H9 (cell line): ENCODE measurements around the gene PTEN. TPM values are rescaled to one million over a fixed set of nuclear protein-coding genes. Genes with fewer than 3 reads are reported as not detected.
"Not testable (repeated sequence)": the region's sequence is repeated elsewhere in the genome, so short reads cannot be mapped to it uniquely, and the experiment has no call there.

Experiments
- DNase-seq: peaks from one replicate; pipeline ENCODE4 v3.0.0-alpha.2; 2017
- H2AFZ ChIP-seq: one replicate; pipeline ENCODE4 v1.6.1; 2013; ENCODE audit warnings: mild to moderate bottlenecking, low read length, control low read depth, moderate library complexity
- H2AK5ac ChIP-seq: 2 replicates; pipeline ENCODE4 v1.6.1; 2013; ENCODE audit warnings: low read length, control low read depth, mixed read lengths; ENCODE audit not compliant: insufficient read length
- H2BK120ac ChIP-seq: one replicate; pipeline ENCODE4 v1.6.1; 2013; ENCODE audit warnings: low read depth, mild to moderate bottlenecking, low read length, control low read depth, inconsistent platforms; ENCODE audit not compliant: poor library complexity, severe bottlenecking
- H2BK12ac ChIP-seq: 2 replicates; pipeline ENCODE4 v1.6.1; 2013; ENCODE audit warnings: low read length, control low read depth, mixed read lengths, low read depth; ENCODE audit not compliant: insufficient read length
- H2BK15ac ChIP-seq: 2 replicates; pipeline ENCODE4 v1.6.1; 2013; ENCODE audit warnings: low read depth, low read length, control low read depth
- H2BK20ac ChIP-seq: one replicate; pipeline ENCODE4 v1.6.1; 2013; ENCODE audit warnings: low read depth, mild to moderate bottlenecking, low read length, control low read depth, inconsistent platforms; ENCODE audit not compliant: poor library complexity, severe bottlenecking
- H2BK5ac ChIP-seq: 2 replicates; pipeline ENCODE4 v1.6.1; 2013; ENCODE audit warnings: low read length, control low read depth, mixed read lengths; ENCODE audit not compliant: insufficient read length
- H3K14ac ChIP-seq: 2 replicates; pipeline ENCODE4 v1.6.1; 2013; ENCODE audit warnings: low read length, control low read depth; ENCODE audit not compliant: insufficient read depth
- H3K18ac ChIP-seq: 2 replicates; pipeline ENCODE4 v1.6.1; 2013; ENCODE audit warnings: low read depth, mild to moderate bottlenecking, mixed read lengths, low read length, control low read depth; ENCODE audit not compliant: insufficient read length
- H3K23ac ChIP-seq: 2 replicates; pipeline ENCODE4 v1.6.1; 2013; ENCODE audit warnings: low read length, control low read depth, mixed read lengths, low read depth; ENCODE audit not compliant: insufficient read length
- H3K23me2 ChIP-seq: 2 replicates; pipeline ENCODE4 v1.6.1; 2013; ENCODE audit warnings: low read depth, mild to moderate bottlenecking, mixed read lengths, low read length, control low read depth; ENCODE audit not compliant: insufficient read length, poor library complexity, severe bottlenecking
- H3K27ac ChIP-seq: 2 replicates; pipeline ENCODE4 v1.5.1; 2013; ENCODE audit warnings: low read length, control low read depth, mixed read lengths, low read depth; ENCODE audit not compliant: insufficient read length
- H3K27me3 ChIP-seq: 2 replicates; pipeline ENCODE4 v1.6.1; 2013; ENCODE audit warnings: low read length, control low read depth, inconsistent platforms; ENCODE audit not compliant: insufficient read depth
- H3K4ac ChIP-seq: 2 replicates; pipeline ENCODE4 v1.6.1; 2013; ENCODE audit warnings: low read depth, mild to moderate bottlenecking, control low read depth, inconsistent platforms, low read length, moderate library complexity
- H3K4me1 ChIP-seq: 2 replicates; pipeline ENCODE4 v1.6.1; 2013; ENCODE audit warnings: low read length, control low read depth, inconsistent platforms; ENCODE audit not compliant: insufficient read depth
- H3K4me2 ChIP-seq: 2 replicates; pipeline ENCODE4 v1.6.1; 2013; ENCODE audit warnings: low read length, control low read depth, mixed read lengths; ENCODE audit not compliant: insufficient read length, insufficient read depth
- H3K56ac ChIP-seq: 2 replicates; pipeline ENCODE4 v1.6.1; 2013; ENCODE audit warnings: low read depth, mild to moderate bottlenecking, mixed read lengths, low read length, control low read depth; ENCODE audit not compliant: insufficient read length
- H3K79me1 ChIP-seq: 2 replicates; pipeline ENCODE4 v1.6.1; 2013; ENCODE audit warnings: low read depth, mild to moderate bottlenecking, moderate library complexity, low read length, control low read depth, inconsistent platforms; ENCODE audit not compliant: insufficient read depth, poor library complexity, severe bottlenecking
- H3K79me2 ChIP-seq: 2 replicates; pipeline ENCODE4 v1.6.1; 2013; ENCODE audit warnings: low read length, control low read depth, inconsistent platforms; ENCODE audit not compliant: insufficient read depth
- H3K9ac ChIP-seq: 2 replicates; pipeline ENCODE4 v1.6.1; 2013; ENCODE audit warnings: low read length, control low read depth, mixed read lengths; ENCODE audit not compliant: insufficient read length; ENCODE audit errors: extremely low read depth
- H3K9me3 ChIP-seq: one replicate; pipeline ENCODE4 v1.6.1; 2013; ENCODE audit warnings: low read depth, low read length, inconsistent platforms; ENCODE audit not compliant: control insufficient read depth
- H3T11ph ChIP-seq: one replicate; pipeline ENCODE4 v1.6.1; 2013; ENCODE audit warnings: mild to moderate bottlenecking, low read length, control low read depth, inconsistent platforms
- H4K20me1 ChIP-seq: one replicate; pipeline ENCODE4 v1.6.1; 2013; ENCODE audit not compliant: control insufficient read depth, insufficient read length, insufficient read depth
- H4K5ac ChIP-seq: 2 replicates; pipeline ENCODE4 v1.6.1; 2013; ENCODE audit warnings: low read depth, mild to moderate bottlenecking, mixed read lengths, low read length, control low read depth; ENCODE audit not compliant: insufficient read length
- H4K8ac ChIP-seq: replicated peaks from 2 replicates; pipeline ENCODE4 v1.6.1; 2013; ENCODE audit warnings: low read length, control low read depth, mixed read lengths, low read depth; ENCODE audit not compliant: insufficient read length
- H4K91ac ChIP-seq: 2 replicates; pipeline ENCODE4 v1.6.1; 2013; ENCODE audit warnings: low read depth, mild to moderate bottlenecking, moderate library complexity, mixed read lengths, low read length, control low read depth; ENCODE audit not compliant: insufficient read length
- H3K27ac Mint-ChIP-seq, 3 experiments: 2 replicates in 2 of 3; 3 replicates in 1 of 3; pipeline ENCODE4 v1.8.0; 2020 to 2021; ENCODE audit warnings: mixed read lengths in 3 of 3, mild to moderate bottlenecking in 1 of 3, moderate library complexity in 1 of 3
- H3K27me3 Mint-ChIP-seq: 2 replicates; pipeline ENCODE4 v1.8.0; 2021; ENCODE audit warnings: low read depth, mild to moderate bottlenecking, moderate library complexity, mixed read lengths
- H3K36me3 Mint-ChIP-seq, 3 experiments: 2 replicates in 2 of 3; 3 replicates in 1 of 3; pipeline ENCODE4 v1.8.0; 2020 to 2021; ENCODE audit warnings: low read depth in 3 of 3, mixed read lengths in 3 of 3; ENCODE audit not compliant: insufficient read depth in 1 of 3
- H3K4me1 Mint-ChIP-seq, 2 experiments: 2 replicates each; pipeline ENCODE4 v1.8.0; 2020; ENCODE audit warnings: mixed read lengths in 2 of 2
- H3K4me3 Mint-ChIP-seq, 2 experiments: 2 replicates in 1 of 2; 3 replicates in 1 of 2; pipeline ENCODE4 v1.8.0; 2020 to 2021; ENCODE audit warnings: mild to moderate bottlenecking in 2 of 2, mixed read lengths in 2 of 2, moderate library complexity in 1 of 2
- H3K9me3 Mint-ChIP-seq, 2 experiments: 2 replicates in 1 of 2; 3 replicates in 1 of 2; pipeline ENCODE4 v1.8.0; 2020; ENCODE audit warnings: mild to moderate bottlenecking in 2 of 2, mixed read lengths in 2 of 2, moderate library complexity in 1 of 2
- CTCF ChIP-seq: fragments of 200-600 bp; sonication (generic); conservative IDR thresholded peaks from 3 replicates; pipeline ENCODE4 v1.8.0; 2021; ENCODE audit warnings: antibody characterized with exemption, mild to moderate bottlenecking
- WGBS: extraction: QIAGEN DNeasy Blood & Tissue Kit; methylation state at CpG from one replicate; pipeline ENCODE4 v1.1.7; 2013; ENCODE audit warnings: missing lambda C conversion rate, low lambda C conversion rate, mixed read lengths; ENCODE audit not compliant: insufficient read length; ENCODE audit errors: extremely low coverage; 5-methylcytosine and 5-hydroxymethylcytosine counted together
- total RNA-seq: library from RNA; stranded (reverse); gene quantifications from 2 replicates; pipeline ENCODE4 v1.2.1, GENCODE V29; 2021

PTEN gene
- total RNA-seq, 1 experiment from 2014 or later, result 52.8 TPM

GRCh38 chr10:87862679-87863052, 759 bp upstream of the PTEN start:
- peak overlapping the region; percentile 34 for H4K5ac ChIP-seq
- H3K4me2 ChIP-seq, result peak overlapping the region; percentile 82
- H3K79me2 ChIP-seq, result peaks cover 24% of the 10 kb centered on the region; the same call in 1 of the 2 replicates
- peak overlapping the region; percentile 1 for H3K56ac ChIP-seq
- Mint-ChIP-seq H3K27ac (peak overlapping the region; percentile 97 to 99 (median 99)), H3K4me3 (peak overlapping the region; percentile 97 to 99), H3K4me1 (peaks cover 30 to 31% of the 10 kb centered on the region in 2 experiments), H3K36me3 (peaks cover 0 to 5% (median 0%) of the 10 kb centered on the region in 3 experiments; a peak in 4 of 7 replicates), H3K27me3 (peaks cover 8% of the 10 kb centered on the region; the same call in 1 of the 2 replicates), H3K9me3 (no peaks in the 10 kb centered on the region; a peak in 1 of 5 replicates)
- no peaks in the 10 kb centered on the region for H3K27me3 ChIP-seq
- peak overlapping the region; percentile 49 for H3K27ac ChIP-seq
- no peaks in the 10 kb centered on the region for H3K4me1 ChIP-seq
- peak overlapping the region; percentile 64 for H3K14ac ChIP-seq
- no peak overlapping the region for H4K91ac ChIP-seq
- H4K8ac ChIP-seq, result no peak overlapping the region
- no peaks in the 10 kb centered on the region for H4K20me1 ChIP-seq
- no peak for DNase-seq
- no peak overlapping the region for H3T11ph ChIP-seq
- no peak overlapping the region for H2BK15ac ChIP-seq
- no peak overlapping the region; the same call in 1 of the 2 replicates for H3K4ac ChIP-seq
- H3K79me1 ChIP-seq, result no peaks in the 10 kb centered on the region
- no peak overlapping the region for H2BK120ac ChIP-seq
- H2BK5ac ChIP-seq, result no peak overlapping the region
- H2AK5ac ChIP-seq, result no peak overlapping the region
- no CpG with 5 or more reads among the region's 21 CpGs for WGBS
- H3K23ac ChIP-seq, result no peak overlapping the region
- H3K9ac ChIP-seq, result peak overlapping the region; percentile 88
- peak overlapping the region; percentile 49 for H3K18ac ChIP-seq
- no peak overlapping the region for H2AFZ ChIP-seq
- TF ChIP-seq CTCF, result no peak
- peaks cover 17% of the 10 kb centered on the region for H3K23me2 ChIP-seq
- H2BK20ac ChIP-seq, result no peak overlapping the region
- H3K9me3 ChIP-seq, result no peaks in the 10 kb centered on the region
- H2BK12ac ChIP-seq, result no peak overlapping the region

GRCh38 chr10:87863951-87864495, 598 bp downstream of the PTEN start:
- H3K23me2 ChIP-seq, result peaks cover 17% of the 10 kb centered on the region
- H3K23ac ChIP-seq, H2AK5ac ChIP-seq, DNase-seq, H4K20me1 ChIP-seq, H3K14ac ChIP-seq, H3K27me3 Mint-ChIP-seq, H3T11ph ChIP-seq, H2BK5ac ChIP-seq, H3K27ac ChIP-seq, H3K4ac ChIP-seq, H3K36me3 Mint-ChIP-seq, H3K9me3 ChIP-seq, H2BK15ac ChIP-seq, H4K5ac ChIP-seq, H4K8ac ChIP-seq, H2BK120ac ChIP-seq, H3K18ac ChIP-seq, H3K79me1 ChIP-seq, H3K27me3 ChIP-seq, H3K9me3 Mint-ChIP-seq, H2BK12ac ChIP-seq, H4K91ac ChIP-seq, H2BK20ac ChIP-seq, H3K56ac ChIP-seq, H2AFZ ChIP-seq, H3K4me1 ChIP-seq: not testable (repeated sequence)
- Mint-ChIP-seq H3K27ac (peak overlapping the region in 2 of 3 experiments; percentile 56 to 77; a peak in 2 of 7 replicates), H3K4me1 (peaks cover 40 to 41% of the 10 kb centered on the region in 2 experiments), H3K4me3 (peak overlapping the region; percentile 97 to 98)
- no CpG with 5 or more reads among the region's 47 CpGs for WGBS
- peak overlapping the region; percentile 96 for H3K4me2 ChIP-seq
- H3K9ac ChIP-seq, result peak overlapping the region; percentile 86
- H3K79me2 ChIP-seq, result peaks cover 24% of the 10 kb centered on the region; the same call in 1 of the 2 replicates
